ENCODE measurements around the gene EI24. TPM values are rescaled to one million over a fixed set of nuclear protein-coding genes. Genes with fewer than 3 reads are reported as not detected.
A peak's percentile ranks its signal among the peaks of the same experiment; 100 is the strongest.

Gene EI24
- total RNA-seq, 3 donors from 2014 or later: 88.5 to 111 (median 94.1) TPM

GRCh38 chr11:125588505-125588904, 19.2 kb downstream of the EI24 start:
- intact Hi-C loops (cut with DNase I; ENCODE audit: low total_unique reads): no loop called here
- Histone ChIP-seq H3K27me3 (no peaks in the 10 kb centered on the region), H3K27ac (no peak overlapping the region), H3K4me1 (peaks cover 0 to 1% of the 10 kb centered on the region in 2 donors), H3K9me3 (no peaks in the 10 kb centered on the region), H3K36me3 (no peaks in the 10 kb centered on the region), H3K4me3 (no peak overlapping the region)
- DNase-seq (ENCODE audit: low spot score in 2 of 2): no peak
- TF ChIP-seq POLR2A (IDR thresholded peaks at IDR 0.05): no peak
- TF ChIP-seq POLR2AphosphoS5 (IDR thresholded peaks at IDR 0.05): no peak
- no peak for TF ChIP-seq CTCF (IDR thresholded peaks at IDR 0.05)

- DNase-seq (ENCODE audit: low spot score in 2 of 2): peak; percentile 35 to 55
Observed at GRCh38 chr11:125591649-125592304, 22.5 kb downstream of the EI24 start.

GRCh38 chr11:125592305-125593113, 23.2 kb downstream of the EI24 start, which contains the start of gene STT3A:
TSS of gene STT3A (plus strand) at chr11:125592852. CDS start at chr11:125595916, 3,064 bp downstream.
- intact Hi-C loops (cut with DNase I; ENCODE audit: low total_unique reads): no loop called here
- no peaks in the 10 kb centered on the region for H3K9me3 ChIP-seq
- peak within 1 kb of the TSS; percentile 98 to 99 for H3K27ac ChIP-seq
- no peaks in the 10 kb centered on the region for H3K27me3 ChIP-seq
- peaks cover 0 to 8% of the 10 kb centered on the region in 2 donors for H3K4me1 ChIP-seq
- H3K4me3 ChIP-seq: peak within 1 kb of the TSS; percentile 86 to 94 (median 91)
- DNase-seq (ENCODE audit: low spot score in 2 of 2): peak; percentile 99 to 100
- TF ChIP-seq POLR2AphosphoS5 (IDR thresholded peaks at IDR 0.05) (peak; percentile 92 to 98 (median 97)), POLR2A (IDR thresholded peaks at IDR 0.05) (peak; percentile 79), CTCF (IDR thresholded peaks at IDR 0.05) (no peak)
- H3K36me3 ChIP-seq: no peaks in the 10 kb centered on the region

More at GRCh38 chr11:125591649-125592304, 22.5 kb downstream of the EI24 start:
- Histone ChIP-seq H3K9me3 (no peaks in the 10 kb centered on the region), H3K4me3 (peak overlapping the region; percentile 86 to 94 (median 91)), H3K27ac (peak overlapping the region; percentile 98 to 99), H3K36me3 (no peaks in the 10 kb centered on the region), H3K4me1 (peaks cover 0 to 8% of the 10 kb centered on the region in 2 donors), H3K27me3 (no peaks in the 10 kb centered on the region)
- TF ChIP-seq POLR2AphosphoS5 (IDR thresholded peaks at IDR 0.05) (peak in 1 of 3 donors; percentile 17), POLR2A (IDR thresholded peaks at IDR 0.05) (no peak), CTCF (IDR thresholded peaks at IDR 0.05) (no peak)
- intact Hi-C loops (cut with DNase I; ENCODE audit: low total_unique reads): no loop called here

GRCh38 chr11:125593114-125593820, 24.0 kb downstream of the EI24 start:
- Histone ChIP-seq H3K36me3 (no peaks in the 10 kb centered on the region), H3K27ac (peak overlapping the region; percentile 87 to 98), H3K9me3 (no peaks in the 10 kb centered on the region), H3K4me3 (peak overlapping the region; percentile 86 to 94 (median 91)), H3K4me1 (peaks cover 0 to 8% of the 10 kb centered on the region in 2 donors), H3K27me3 (no peaks in the 10 kb centered on the region)
- DNase-seq (ENCODE audit: low spot score in 2 of 2): no peak
- intact Hi-C loops (cut with DNase I; ENCODE audit: low total_unique reads): no loop called here
- no peak for TF ChIP-seq POLR2A (IDR thresholded peaks at IDR 0.05)
- TF ChIP-seq CTCF (IDR thresholded peaks at IDR 0.05): no peak
- no peak for TF ChIP-seq POLR2AphosphoS5 (IDR thresholded peaks at IDR 0.05)
